Spleen (tissue), 11 donors: ENCODE measurements around the gene MARK1. TPM values are rescaled to one million over a fixed set of nuclear protein-coding genes. Genes with fewer than 3 reads are reported as not detected.

Source experiments
- DNase-seq: peaks from one replicate; pipeline ENCODE4 v3.0.0-alpha.2; 2020
- H3K27ac ChIP-seq, 8 donors: fragments of 200-600 bp; sonication (generic) in 7 of 8; 1 replicate in 4 of 8; 2 replicates in 4 of 8; pipeline versions ENCODE4 v1.5.0 to v1.8.0; 2016 to 2021; ENCODE audit warnings: inconsistent platforms in 4 of 8, mild to moderate bottlenecking in 4 of 8, moderate library complexity in 1 of 8
- H3K27me3 ChIP-seq, 7 donors: fragments of 200-600 bp; sonication (generic) in 6 of 7; replicated peaks in 1 of 7; 1 replicate in 4 of 7; 2 replicates in 3 of 7; pipeline versions ENCODE4 v1.5.0 to v1.8.0; 2016 to 2021; ENCODE audit warnings: inconsistent platforms in 3 of 7, mild to moderate bottlenecking in 1 of 7
- H3K36me3 ChIP-seq, 6 donors: fragments of 200-600 bp; sonication (generic) in 5 of 6; 1 replicate in 4 of 6; 2 replicates in 2 of 6; pipeline versions ENCODE4 v1.5.0 to v1.8.0; 2016 to 2021; ENCODE audit warnings: inconsistent platforms in 2 of 6
- H3K4me1 ChIP-seq, 6 donors: fragments of 200-600 bp; sonication (generic) in 5 of 6; 1 replicate in 3 of 6; 2 replicates in 3 of 6; pipeline versions ENCODE4 v1.5.0 to v1.8.0; 2016 to 2021; ENCODE audit warnings: inconsistent platforms in 3 of 6
- H3K4me3 ChIP-seq, 8 donors: fragments of 200-600 bp; sonication (generic) in 7 of 8; 1 replicate in 4 of 8; 2 replicates in 4 of 8; pipeline versions ENCODE4 v1.5.0 to v1.8.0; 2016 to 2021; ENCODE audit warnings: inconsistent platforms in 4 of 8, mild to moderate bottlenecking in 4 of 8, moderate library complexity in 2 of 8
- H3K9me3 ChIP-seq, 8 donors: fragments of 200-600 bp; sonication (generic) in 7 of 8; 1 replicate in 4 of 8; 2 replicates in 4 of 8; pipeline versions ENCODE4 v1.5.0 to v1.8.0; 2016 to 2021; ENCODE audit warnings: inconsistent platforms in 4 of 8
- CTCF ChIP-seq, 11 experiments: fragments of 200-600 bp in 7 of 11; fragments of 450-650 bp in 4 of 11; sonication (generic) in 4 of 11; IDR thresholded peaks in 8 of 11; conservative IDR thresholded peaks in 3 of 11; 1 replicate in 7 of 11; 2 replicates in 4 of 11; pipeline versions ENCODE4 v1.4.0 to v1.8.0; 2016 to 2021; ENCODE audit warnings: antibody characterized with exemption in 11 of 11, inconsistent platforms in 4 of 11, mild to moderate bottlenecking in 1 of 11
- POLR2A ChIP-seq, 3 donors: fragments of 450-650 bp; IDR thresholded peaks; one replicate each; pipeline ENCODE4 v1.5.1; 2017; ENCODE audit warnings: antibody characterized with exemption in 3 of 3, mild to moderate bottlenecking in 1 of 3
- POLR2AphosphoS5 ChIP-seq, 3 donors: sonication (generic); formaldehyde crosslinking; IDR thresholded peaks; one replicate each; pipeline ENCODE4 v1.5.1; 2017; ENCODE audit warnings: antibody characterized with exemption in 3 of 3
- WGBS, 5 donors: extraction: QIAGEN DNeasy Blood & Tissue Kit in 3 of 5; methylation state at CpG; one replicate each; pipeline versions ENCODE4 v1.1.5 to v1.1.7; 2013 to 2018; 5-methylcytosine and 5-hydroxymethylcytosine counted together
- intact Hi-C: fragments of 100-400 bp; cut with DNase I; formaldehyde crosslinking; loops from one replicate; pipeline ENCODE4 v1.15.0; 2023; ENCODE audit warnings: low total_unique reads
- polyA plus RNA-seq, 3 donors: library from polyadenylated mRNA; stranded (reverse); fragments of 200-250 nt; gene quantifications; one replicate each; pipeline ENCODE4 v1.2.1, GENCODE V29; 2013
- total RNA-seq, 7 donors: library from RNA; depleted of rRNA in 3 of 7; stranded (reverse); fragments of >200 nt in 3 of 7; fragmentation: NEBNext Ultra II Directional in 4 of 7; extraction: Animal tissue kit (Norgen Biotek cat#: 25700) in 4 of 7; gene quantifications; one replicate each; pipeline versions ENCODE4 v1.1.0 to v1.2.1, GENCODE V29; 2016 to 2021
- donor health status: healthy with polysubstance abuse.
- donor health status: DM: no; HTN: no; CAD: no; lungs with moderate emphysema.
- donor health status: DM: no; HTN: no; CAD: no.
- donor health status: Bipolar disorder and iron deficiency.
- donor health status: healthy.
- donor health status: DM: no; HTN: no; CAD: no.
- donor health status: DM: yes; HTN: yes; CAD: no.

The MARK1 gene
- total and polyA plus RNA-seq, 10 donors: 0.59 to 3.9 (median 2.1) TPM

GRCh38 chr1:220544901-220545303 lies 17.0 kb downstream of the MARK1 start:
- 81 to 93% (median 87%) methylated on average over 3 of the region's 3 CpGs for WGBS, 5 donors

GRCh38 chr1:220550811-220551399 lies 23.0 kb downstream of the MARK1 start:
- intact Hi-C loops: no loop called here
- TF ChIP-seq CTCF (IDR thresholded peaks at IDR 0.05 in 8 of 11, conservative IDR thresholded peaks at IDR 0.05 in 3 of 11): no peak
- no peak for TF ChIP-seq POLR2AphosphoS5 (IDR thresholded peaks at IDR 0.05)
- no peak for TF ChIP-seq POLR2A (IDR thresholded peaks at IDR 0.05)
- H3K4me3 ChIP-seq: no peak overlapping the region
- WGBS, 5 donors: 79 to 93% (median 81%) methylated on average over 6 of the region's 6 CpGs
- no peaks in the 10 kb centered on the region for H3K9me3 ChIP-seq
- DNase-seq: no peak
- no peak overlapping the region for H3K27ac ChIP-seq
- H3K36me3 ChIP-seq: no peaks in the 10 kb centered on the region
- H3K27me3 ChIP-seq: no peaks in the 10 kb centered on the region
- H3K4me1 ChIP-seq: no peaks in the 10 kb centered on the region

More at GRCh38 chr1:220544901-220545303, 17.0 kb downstream of the MARK1 start:
- no peak overlapping the region for H3K27ac ChIP-seq
- no peak for DNase-seq
- no peak for TF ChIP-seq POLR2A (IDR thresholded peaks at IDR 0.05)
- TF ChIP-seq CTCF (IDR thresholded peaks at IDR 0.05 in 8 of 11, conservative IDR thresholded peaks at IDR 0.05 in 3 of 11): no peak
- TF ChIP-seq POLR2AphosphoS5 (IDR thresholded peaks at IDR 0.05): no peak
- peaks cover 0 to 7% (median 0%) of the 10 kb centered on the region in 7 donors for H3K27me3 ChIP-seq
- H3K4me3 ChIP-seq: no peak overlapping the region
- no peaks in the 10 kb centered on the region for H3K36me3 ChIP-seq
- intact Hi-C loops: no loop called here
- H3K4me1 ChIP-seq: no peaks in the 10 kb centered on the region
- H3K9me3 ChIP-seq: no peaks in the 10 kb centered on the region

- no peak for DNase-seq
- Histone ChIP-seq H3K9me3 (no peaks in the 10 kb centered on the region), H3K27me3 (no peaks in the 10 kb centered on the region), H3K27ac (no peak overlapping the region), H3K4me1 (no peaks in the 10 kb centered on the region), H3K36me3 (no peaks in the 10 kb centered on the region), H3K4me3 (no peak overlapping the region)
- no peak for TF ChIP-seq POLR2AphosphoS5 (IDR thresholded peaks at IDR 0.05)
- TF ChIP-seq CTCF (IDR thresholded peaks at IDR 0.05 in 8 of 11, conservative IDR thresholded peaks at IDR 0.05 in 3 of 11): no peak
- TF ChIP-seq POLR2A (IDR thresholded peaks at IDR 0.05): no peak
- WGBS, 5 donors: 85 to 97% (median 92%) methylated on average over 2 of the region's 2 CpGs
- intact Hi-C loops: no loop called here
These were observed 23.8 kb downstream of the MARK1 start for GRCh38 chr1:220551718-220552117.

GRCh38 chr1:220552672-220553260 lies 24.8 kb downstream of the MARK1 start:
- H3K4me3 ChIP-seq: no peak overlapping the region
- H3K27me3 ChIP-seq: no peaks in the 10 kb centered on the region
- DNase-seq: no peak
- TF ChIP-seq CTCF (IDR thresholded peaks at IDR 0.05 in 8 of 11, conservative IDR thresholded peaks at IDR 0.05 in 3 of 11): no peak
- no peak for TF ChIP-seq POLR2A (IDR thresholded peaks at IDR 0.05)
- TF ChIP-seq POLR2AphosphoS5 (IDR thresholded peaks at IDR 0.05): no peak
- H3K27ac ChIP-seq: no peak overlapping the region
- no peaks in the 10 kb centered on the region for H3K9me3 ChIP-seq
- 86 to 97% (median 92%) methylated on average over 1 of the region's 1 CpG for WGBS, 5 donors
- intact Hi-C loops: no loop called here
- no peaks in the 10 kb centered on the region for H3K36me3 ChIP-seq
- no peaks in the 10 kb centered on the region for H3K4me1 ChIP-seq
